ENCODE data around the gene NENF. TPM values are rescaled to one million over a fixed set of nuclear protein-coding genes. Genes with fewer than 3 reads are reported as not detected.
"Not testable (repeated sequence)": the region's sequence is repeated elsewhere in the genome, so short reads cannot be mapped to it uniquely, and the experiment has no call there.

NENF gene
- polyA plus RNA-seq, 10 donors: 61.9 to 96.9 (median 80.0) TPM

GRCh38 chr1:212478467-212479025, 45.8 kb downstream of the NENF start:
- no peak for DNase-seq

- DNase-seq: no peak
Measured at GRCh38 chr1:212479188-212479587, 46.5 kb downstream of the NENF start.

GRCh38 chr1:212480711-212481437, 48.2 kb downstream of the NENF start:
- DNase-seq: not testable (repeated sequence)

- DNase-seq: no peak
Measured at GRCh38 chr1:212481438-212481767, 48.7 kb downstream of the NENF start.

- no peak for DNase-seq
Measured at GRCh38 chr1:212482006-212482636, 49.4 kb downstream of the NENF start.

GRCh38 chr1:212482637-212483441, 50.1 kb downstream of the NENF start:
- DNase-seq: no peak

GRCh38 chr1:212484701-212485570, 52.2 kb downstream of the NENF start:
- peak in 1 of 3 donors; percentile 37 for DNase-seq

GRCh38 chr1:212485571-212485912, 52.8 kb downstream of the NENF start:
- DNase-seq: no peak

- DNase-seq: peak in 2 of 3 donors; percentile 53 to 64
Measured at GRCh38 chr1:212485913-212486618, 53.3 kb downstream of the NENF start.

GRCh38 chr1:212486619-212486975, 53.9 kb downstream of the NENF start:
- no peak for DNase-seq

- DNase-seq: no peak
Measured at GRCh38 chr1:212487286-212487685, 54.6 kb downstream of the NENF start.

GRCh38 chr1:212487774-212488435, 55.2 kb downstream of the NENF start:
- DNase-seq: no peak

- peak; percentile 69 to 87 (median 75) for DNase-seq
Measured at GRCh38 chr1:212488436-212489283, 55.9 kb downstream of the NENF start.

- DNase-seq: no peak
Measured at GRCh38 chr1:212489284-212489859, 56.7 kb downstream of the NENF start.

GRCh38 chr1:212490276-212490675, 57.6 kb downstream of the NENF start:
- DNase-seq: no peak

- DNase-seq: peak in 1 of 3 donors; percentile 45
Measured at GRCh38 chr1:212491454-212491853, 58.7 kb downstream of the NENF start.
